ENCODE data around the gene PLRG1. TPM values are rescaled to one million over a fixed set of nuclear protein-coding genes. Genes with fewer than 3 reads are reported as not detected.

The PLRG1 gene
- total RNA-seq, 4 donors from 2014 or later = 23.4 to 68.5 (median 42.4) TPM

DNA sequence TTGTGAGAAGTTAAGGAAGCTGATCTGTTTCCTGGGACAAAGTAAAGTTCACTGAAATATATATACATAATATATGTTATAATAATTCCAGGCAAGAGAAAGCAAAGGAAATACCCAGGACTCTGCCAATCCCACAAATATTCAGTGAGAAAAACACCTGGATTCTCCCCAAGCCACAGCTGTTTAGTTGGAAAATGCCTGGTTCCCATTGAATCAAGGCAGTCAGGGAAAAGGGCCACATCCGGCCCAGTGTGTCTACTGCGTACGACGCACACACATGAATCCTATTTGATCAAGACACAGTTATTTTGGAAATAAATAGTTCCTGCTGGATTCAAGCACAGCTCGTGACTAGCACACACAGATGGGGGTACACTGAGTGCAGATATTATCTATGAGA, 52.3 kb downstream of the PLRG1 start:
- Histone ChIP-seq H3K4me1 (no peaks in the 10 kb centered on the region), H3K9me3 (no peaks in the 10 kb centered on the region), H3K36me3 (no peaks in the 10 kb centered on the region), H3K27ac (no peak overlapping the region), H3K4me3 (no peak overlapping the region), H3K27me3 (no peaks in the 10 kb centered on the region)
- DNase-seq = no peak
- no peak for TF ChIP-seq POLR2A (IDR thresholded peaks at IDR 0.05)
- TF ChIP-seq, protein P1, sequence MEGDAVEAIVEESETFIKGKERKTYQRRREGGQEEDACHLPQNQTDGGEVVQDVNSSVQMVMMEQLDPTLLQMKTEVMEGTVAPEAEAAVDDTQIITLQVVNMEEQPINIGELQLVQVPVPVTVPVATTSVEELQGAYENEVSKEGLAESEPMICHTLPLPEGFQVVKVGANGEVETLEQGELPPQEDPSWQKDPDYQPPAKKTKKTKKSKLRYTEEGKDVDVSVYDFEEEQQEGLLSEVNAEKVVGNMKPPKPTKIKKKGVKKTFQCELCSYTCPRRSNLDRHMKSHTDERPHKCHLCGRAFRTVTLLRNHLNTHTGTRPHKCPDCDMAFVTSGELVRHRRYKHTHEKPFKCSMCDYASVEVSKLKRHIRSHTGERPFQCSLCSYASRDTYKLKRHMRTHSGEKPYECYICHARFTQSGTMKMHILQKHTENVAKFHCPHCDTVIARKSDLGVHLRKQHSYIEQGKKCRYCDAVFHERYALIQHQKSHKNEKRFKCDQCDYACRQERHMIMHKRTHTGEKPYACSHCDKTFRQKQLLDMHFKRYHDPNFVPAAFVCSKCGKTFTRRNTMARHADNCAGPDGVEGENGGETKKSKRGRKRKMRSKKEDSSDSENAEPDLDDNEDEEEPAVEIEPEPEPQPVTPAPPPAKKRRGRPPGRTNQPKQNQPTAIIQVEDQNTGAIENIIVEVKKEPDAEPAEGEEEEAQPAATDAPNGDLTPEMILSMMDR (IDR thresholded peaks at IDR 0.05) = no peak

DNA sequence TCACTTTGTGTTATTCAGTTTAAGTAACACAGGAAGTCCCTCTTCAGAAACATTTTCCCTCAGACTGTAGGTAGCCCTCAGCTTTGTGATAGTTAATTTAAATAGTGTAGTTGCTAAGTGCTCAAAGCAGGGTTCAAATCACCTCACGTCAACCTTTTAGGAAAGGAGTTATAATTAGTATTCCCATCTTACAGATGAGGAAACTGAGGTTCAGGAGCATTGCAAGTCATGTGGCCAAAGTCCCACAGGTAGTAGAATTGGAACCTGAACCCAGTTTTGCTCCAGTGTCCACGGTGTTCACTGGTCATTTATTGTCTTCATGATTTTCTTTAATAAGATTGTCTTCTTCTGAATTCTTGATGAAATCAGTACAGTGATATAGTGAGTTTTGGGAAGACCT, 54.3 kb downstream of the PLRG1 start:
- H3K4me3 ChIP-seq = no peak overlapping the region
- H3K27me3 ChIP-seq = peaks cover 0 to 4% of the 10 kb centered on the region in 2 donors
- H3K4me1 ChIP-seq = peaks cover 0 to 11% (median 1%) of the 10 kb centered on the region in 4 donors
- no peaks in the 10 kb centered on the region for H3K9me3 ChIP-seq
- DNase-seq = no peak
- H3K36me3 ChIP-seq = no peaks in the 10 kb centered on the region
- no peak for TF ChIP-seq POLR2A (IDR thresholded peaks at IDR 0.05)
- TF ChIP-seq, protein P1 (IDR thresholded peaks at IDR 0.05) = no peak
- H3K27ac ChIP-seq = no peak overlapping the region

DNA sequence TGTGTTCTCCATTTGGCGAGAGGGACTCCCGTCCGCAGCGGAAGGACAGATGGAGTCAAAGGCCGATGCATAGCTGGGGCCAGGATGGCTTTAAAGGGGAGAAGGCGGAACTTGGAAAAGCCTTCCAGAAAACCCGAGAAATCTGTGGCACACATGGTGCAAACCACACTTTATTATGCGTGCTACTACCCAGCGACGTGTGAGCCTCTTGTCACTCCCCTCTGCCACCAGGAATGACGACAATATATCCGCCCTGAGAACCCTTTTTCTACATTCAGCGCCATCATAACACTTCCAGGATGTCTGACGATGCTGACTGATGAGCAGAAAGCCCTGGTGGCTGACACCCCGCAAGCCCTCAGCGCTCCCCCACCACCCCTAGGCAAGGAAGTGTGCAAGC, 57.9 kb downstream of the PLRG1 start:
- Histone ChIP-seq H3K4me1 (peaks cover 0 to 20% (median 5%) of the 10 kb centered on the region in 4 donors), H3K27me3 (peaks cover 0 to 18% of the 10 kb centered on the region in 2 donors), H3K27ac (no peak overlapping the region), H3K9me3 (no peaks in the 10 kb centered on the region), H3K4me3 (peak overlapping the region; percentile 27 to 44 (median 36)), H3K36me3 (no peaks in the 10 kb centered on the region)
- TF ChIP-seq, protein P1 (IDR thresholded peaks at IDR 0.05) = no peak
- TF ChIP-seq POLR2A (IDR thresholded peaks at IDR 0.05) = no peak
- no peak for DNase-seq

DNA sequence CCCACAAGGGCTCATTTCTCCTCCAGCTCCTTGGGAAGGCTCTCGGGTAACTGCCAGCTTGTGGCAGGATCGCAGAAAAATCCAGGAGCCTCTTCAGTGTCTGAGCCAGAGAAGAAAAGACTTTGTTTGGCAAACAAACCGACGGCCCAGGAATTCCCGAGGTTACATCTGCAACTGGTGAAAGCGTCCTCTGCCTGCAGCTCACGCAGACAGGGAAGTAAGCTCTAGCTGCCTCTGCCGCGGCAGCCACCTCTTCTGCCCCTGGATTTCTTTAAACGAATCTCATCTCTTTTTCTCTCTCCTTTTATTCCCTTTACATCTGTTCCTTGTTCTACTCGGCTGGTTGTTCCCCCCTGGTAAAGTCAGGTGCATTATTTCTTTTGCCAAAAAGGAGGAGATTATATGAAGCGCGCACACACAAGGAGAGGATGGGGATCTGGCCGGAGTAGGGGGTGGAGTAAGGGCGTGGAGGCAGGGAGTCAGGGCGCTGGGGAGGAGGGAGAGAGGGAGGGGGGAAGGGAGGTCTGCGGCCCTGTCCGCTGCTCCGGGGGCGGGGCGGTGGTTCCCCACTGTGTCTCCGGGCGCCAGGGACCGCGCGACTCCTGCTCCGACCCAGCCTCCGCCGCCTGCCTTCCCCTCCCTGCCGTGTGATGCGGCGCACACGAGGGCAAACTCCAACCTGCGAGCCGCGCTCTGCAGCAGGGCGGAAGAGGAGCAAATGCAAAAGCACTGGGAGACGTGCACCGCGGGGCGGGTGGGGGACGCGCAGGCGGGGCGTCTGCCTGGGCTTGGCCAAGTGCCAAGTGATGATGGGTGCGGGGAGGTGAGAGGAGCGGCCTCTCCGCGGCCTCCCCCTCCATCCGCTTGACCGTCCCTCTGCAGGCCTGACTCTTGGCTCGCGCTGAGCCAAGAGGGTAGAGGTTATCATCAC, 58.6 kb downstream of the PLRG1 start, which contains the start of gene DCHS2:
Gene DCHS2, minus strand, starts transcription at position 459 of the 931 bp plus-strand sequence. Its CDS starts 444 bp downstream, at position 15.
- no peaks in the 10 kb centered on the region for H3K36me3 ChIP-seq
- peaks cover 0 to 20% (median 5%) of the 10 kb centered on the region in 4 donors for H3K4me1 ChIP-seq
- peaks cover 0 to 18% of the 10 kb centered on the region in 2 donors for H3K27me3 ChIP-seq
- no peak within 1 kb of the TSS for H3K27ac ChIP-seq
- H3K4me3 ChIP-seq = peak within 1 kb of the TSS; percentile 27 to 44 (median 36)
- H3K9me3 ChIP-seq = no peaks in the 10 kb centered on the region
- no peak for TF ChIP-seq POLR2A (IDR thresholded peaks at IDR 0.05)
- TF ChIP-seq, protein P1 (IDR thresholded peaks at IDR 0.05) = no peak
- DNase-seq = peak; percentile 21 to 71 (median 59)

DNA sequence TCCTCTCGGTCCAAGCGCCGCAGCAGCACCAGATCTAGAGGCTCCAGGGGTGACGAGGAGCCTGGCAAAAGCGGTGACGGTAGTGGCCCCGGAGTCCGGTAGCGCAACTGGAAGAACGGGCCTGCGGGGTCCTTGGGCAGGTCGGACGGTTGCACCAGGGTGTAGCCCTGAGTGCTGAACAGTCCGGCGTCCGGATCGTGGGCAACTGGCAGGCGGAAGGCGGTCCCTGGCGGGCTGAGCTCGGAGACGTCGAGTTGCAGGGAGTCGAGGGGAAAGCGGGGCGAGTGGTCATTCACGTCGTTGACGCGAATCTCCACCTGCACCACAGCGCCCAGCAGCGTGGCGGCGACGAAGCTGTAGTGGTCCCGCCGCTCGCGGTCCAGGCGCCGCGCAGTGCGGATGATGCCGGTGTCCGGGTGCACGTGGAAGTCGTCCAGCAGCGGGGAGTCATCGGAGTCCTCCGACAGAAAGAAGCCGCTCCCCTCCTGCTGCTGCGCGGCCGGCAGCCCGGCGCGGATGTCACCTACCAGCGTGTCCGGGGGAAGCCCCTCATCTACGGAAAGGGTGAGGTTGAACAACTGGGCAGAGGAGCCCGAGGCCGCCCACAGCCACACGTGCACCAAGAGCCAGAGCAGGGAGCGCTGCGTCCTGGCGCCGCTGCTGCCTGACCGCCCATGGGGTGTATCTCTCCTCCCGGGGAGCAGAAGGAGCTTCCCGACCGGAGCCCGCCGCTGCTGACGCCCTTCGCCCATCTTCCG, 59.4 kb downstream of the PLRG1 start:
- DNase-seq = peak in 1 of 3 donors; percentile 52
- Histone ChIP-seq H3K27ac (no peak overlapping the region), H3K4me3 (peak overlapping the region; percentile 22 to 44 (median 29)), H3K9me3 (no peaks in the 10 kb centered on the region), H3K27me3 (peaks cover 0 to 18% of the 10 kb centered on the region in 2 donors), H3K4me1 (peaks cover 0 to 20% (median 5%) of the 10 kb centered on the region in 4 donors), H3K36me3 (no peaks in the 10 kb centered on the region)
- TF ChIP-seq, protein P1 (IDR thresholded peaks at IDR 0.05) = no peak
- TF ChIP-seq POLR2A (IDR thresholded peaks at IDR 0.05) = no peak
